Natural killer cell (primary cell): Measurements from ENCODE around the gene ZBTB7A. TPM values are rescaled to one million over a fixed set of nuclear protein-coding genes. Genes with fewer than 3 reads are reported as not detected.
A peak's percentile ranks its signal among the peaks of the same experiment; 100 is the strongest.
"Not testable (repeated sequence)": the region's sequence is repeated elsewhere in the genome, so short reads cannot be mapped to it uniquely, and the experiment has no call there.

Experiments
- ATAC-seq, 3 donors: fragments of 150-1000 bp in 2 of 3; fragments of 200-7000 bp in 1 of 3; cut with Tn5 transposase; 1 replicate in 1 of 3; 2 replicates in 2 of 3; pipeline ENCODE4 v1.10.0; 2021; ENCODE audit warnings: mild to moderate bottlenecking in 2 of 3, moderate library complexity in 2 of 3
- DNase-seq, 2 donors: peaks; one replicate each; pipeline versions ENCODE4 v3.0.0 to v3.0.0-alpha.2; 2013 to 2021; ENCODE audit warnings: mixed read lengths in 1 of 2
- H3K27ac ChIP-seq: one replicate; pipeline ENCODE4 v1.5.1; 2013; ENCODE audit warnings: mild to moderate bottlenecking, low read length
- H3K27me3 ChIP-seq: one replicate; pipeline ENCODE4 v1.6.1; 2013; ENCODE audit warnings: low read length; ENCODE audit not compliant: control insufficient read depth, insufficient read depth
- H3K36me3 ChIP-seq: one replicate; pipeline ENCODE4 v1.6.1; 2013; ENCODE audit warnings: low read length; ENCODE audit not compliant: control insufficient read depth, insufficient read depth
- H3K4me1 ChIP-seq: one replicate; pipeline ENCODE4 v1.6.1; 2013; ENCODE audit warnings: low read length; ENCODE audit not compliant: control insufficient read depth, insufficient read depth
- H3K4me3 ChIP-seq: one replicate; pipeline ENCODE4 v1.5.1; 2013; ENCODE audit warnings: low read length
- H3K9me3 ChIP-seq: one replicate; pipeline ENCODE4 v1.6.1; 2013; ENCODE audit warnings: low read length; ENCODE audit not compliant: control insufficient read depth, insufficient read depth
- H3K27ac Mint-ChIP-seq, 2 donors: one replicate each; pipeline ENCODE4 v1.8.0; 2022; ENCODE audit warnings: mild to moderate bottlenecking in 2 of 2, mixed read lengths in 2 of 2, moderate library complexity in 1 of 2
- H3K27me3 Mint-ChIP-seq, 2 donors: one replicate each; pipeline ENCODE4 v1.8.0; 2022; ENCODE audit warnings: low read depth in 2 of 2, mixed read lengths in 2 of 2
- H3K36me3 Mint-ChIP-seq: one replicate; pipeline ENCODE4 v1.8.0; 2022; ENCODE audit warnings: mixed read lengths
- H3K4me1 Mint-ChIP-seq, 2 donors: one replicate each; pipeline ENCODE4 v1.8.0; 2022; ENCODE audit warnings: mixed read lengths in 2 of 2
- H3K4me3 Mint-ChIP-seq: one replicate; pipeline ENCODE4 v1.8.0; 2022; ENCODE audit warnings: mild to moderate bottlenecking, moderate library complexity, mixed read lengths
- H3K9me3 Mint-ChIP-seq, 2 donors: one replicate each; pipeline ENCODE4 v1.8.0; 2022; ENCODE audit warnings: mixed read lengths in 2 of 2
- CTCF ChIP-seq: fragments of 200-600 bp; IDR thresholded peaks from one replicate; pipeline ENCODE4 v1.8.0; 2022; ENCODE audit warnings: antibody characterized with exemption
- WGBS: methylation state at CpG from one replicate; pipeline ENCODE4 v1.1.7; 2013; ENCODE audit warnings: missing lambda C conversion rate; ENCODE audit not compliant: insufficient coverage; 5-methylcytosine and 5-hydroxymethylcytosine counted together
- intact Hi-C: fragments of 100-400 bp; cut with micrococcal nuclease; formaldehyde crosslinking; loops from one replicate; pipeline ENCODE4 v1.14.2; 2022
- total RNA-seq, 4 donors: library from RNA; stranded (reverse); fragments of 120-200 nt in 1 of 4; gene quantifications; one replicate each; pipeline versions ENCODE4 v1.2.3 to v1.2.4, GENCODE V29; 2013 to 2022

Gene ZBTB7A
- total RNA-seq, 3 donors from 2014 or later (not counting 1 experiment from before 2014, with no cell fraction given), result 81.6 to 97.7 (median 82.9) TPM

GRCh38 chr19:3998667-3999412, 67.9 kb downstream of the ZBTB7A start:
- H3K9me3 ChIP-seq, H3K4me3 Mint-ChIP-seq, H3K4me1 Mint-ChIP-seq, H3K27me3 Mint-ChIP-seq, H3K4me1 ChIP-seq, H3K36me3 Mint-ChIP-seq, intact Hi-C loops, ATAC-seq, H3K27ac ChIP-seq, H3K27ac Mint-ChIP-seq, H3K27me3 ChIP-seq, DNase-seq, H3K4me3 ChIP-seq, H3K9me3 Mint-ChIP-seq, H3K36me3 ChIP-seq: not testable (repeated sequence)
- 96% methylated on average over 25 of the region's 29 CpGs for WGBS

- ATAC-seq, result no peak
- WGBS, result 89% methylated on average over 6 of the region's 6 CpGs
- TF ChIP-seq CTCF, result no peak
These were observed 71.1 kb downstream of the ZBTB7A start for GRCh38 chr19:3995607-3996006.

More at GRCh38 chr19:3995607-3996006, 71.1 kb downstream of the ZBTB7A start:
- Histone ChIP-seq H3K4me1 (no peaks in the 10 kb centered on the region), H3K27me3 (no peaks in the 10 kb centered on the region), H3K9me3 (no peaks in the 10 kb centered on the region), H3K27ac (no peak overlapping the region), H3K4me3 (no peak overlapping the region), H3K36me3 (no peaks in the 10 kb centered on the region)
- Mint-ChIP-seq H3K4me3 (no peak overlapping the region), H3K9me3 (no peaks in the 10 kb centered on the region), H3K27me3 (no peaks in the 10 kb centered on the region), H3K4me1 (no peaks in the 10 kb centered on the region), H3K36me3 (no peaks in the 10 kb centered on the region), H3K27ac (no peak overlapping the region)
- intact Hi-C loops, result no loop called here
- DNase-seq, result peak in 1 of 2 donors; percentile 1

Other genes with a start within 250 kb of the ZBTB7A start
- gene ZFR2, start 197.9 kb downstream of the ZBTB7A start, total RNA-seq, result 1 to 10 TPM; 1.6 to 4.4 (median 1.7) TPM
- gene ATCAY, start 186.2 kb downstream of the ZBTB7A start, total RNA-seq, result not detected
- not detected for gene NMRK2, start 133.8 kb downstream of the ZBTB7A start, total RNA-seq
- 10 to 100 TPM; 54.3 to 66.4 (median 58.1) TPM for gene DAPK3, start 95.8 kb downstream of the ZBTB7A start, total RNA-seq
- 1,000 to 10,000 TPM; 1,302 to 1,442 (median 1,437) TPM for gene EEF2, start 81.4 kb downstream of the ZBTB7A start, total RNA-seq
- gene PIAS4, start 59.2 kb downstream of the ZBTB7A start, total RNA-seq, result 10 to 100 TPM; 25.4 to 39.4 (median 26.8) TPM
- gene MAP2K2, start 57.2 kb upstream of the ZBTB7A start, total RNA-seq, result 100 to 1,000 TPM; 137 to 154 (median 152) TPM
- gene CREB3L3, start 86.7 kb upstream of the ZBTB7A start, total RNA-seq, result under 1 TPM in 2 of 3 donors, not detected in 1; 0.43 to 0.70 TPM
- gene SIRT6, start 115.7 kb upstream of the ZBTB7A start, total RNA-seq, result 10 to 100 TPM; 29.5 to 37.4 (median 30.5) TPM
- gene ANKRD24, start 115.8 kb upstream of the ZBTB7A start, total RNA-seq, result 1 to 10 TPM in 1 of 3 donors, under 1 TPM in 2; 0.65 to 2.2 (median 0.71) TPM
- not detected for gene EBI3, start 162.6 kb upstream of the ZBTB7A start, total RNA-seq
- gene YJU2, start 180.2 kb upstream of the ZBTB7A start, total RNA-seq, result 10 to 100 TPM; 37.7 to 39.5 (median 38.5) TPM
- under 1 TPM in 1 of 3 donors, not detected in 2; 0.20 TPM for gene SHD, start 212.4 kb upstream of the ZBTB7A start, total RNA-seq
- gene TMIGD2, start 235.5 kb upstream of the ZBTB7A start, total RNA-seq, result 10 to 100 TPM; 33.8 to 45.3 (median 41.1) TPM
- 10 to 100 TPM; 15.5 to 18.2 (median 16.4) TPM for gene FSD1, start 237.7 kb upstream of the ZBTB7A start, total RNA-seq